SK-N-SH treated with all-trans-retinoic acid at 6 μM for 48 hours (cell line): Measurements from ENCODE around the gene MIAT.

Experiments used
- ATAC-seq: fragments of 200-7000 bp; cut with Tn5 transposase; 3 replicates; pipeline ENCODE4 v1.9.1; 2020; ENCODE audit warnings: mild to moderate bottlenecking, moderate library complexity
- ARNTL ChIP-seq: fragments of 450-650 bp; formaldehyde crosslinking; IDR thresholded peaks from 2 replicates; pipeline ENCODE4 v1.5.0; 2020; ENCODE audit warnings: low read depth, mild to moderate bottlenecking, moderate library complexity, borderline replicate concordance
- BACH2 ChIP-seq: fragments of 250-450 bp; sonication (Bioruptor Pico); IDR thresholded peaks from 2 replicates; pipeline ENCODE4 v1.9.0; 2021; ENCODE audit warnings: mild to moderate bottlenecking, borderline replicate concordance
- CREB5 ChIP-seq: fragments of 250-450 bp; sonication (Bioruptor Pico); IDR thresholded peaks from 2 replicates; pipeline ENCODE4 v1.5.1; 2020; ENCODE audit warnings: low read depth, mild to moderate bottlenecking, moderate library complexity
- CSDC2 ChIP-seq: fragments of 250-450 bp; sonication (Bioruptor Pico); IDR thresholded peaks from 2 replicates; pipeline ENCODE4 v1.5.0; 2020; ENCODE audit warnings: mild to moderate bottlenecking, moderate library complexity
- CSRNP3 ChIP-seq: fragments of 250-450 bp; sonication (Bioruptor Pico); IDR thresholded peaks from 2 replicates; pipeline ENCODE4 v1.5.1; 2021; ENCODE audit warnings: mild to moderate bottlenecking, moderate library complexity
- ESRRG ChIP-seq: fragments of 250-450 bp; sonication (Bioruptor Pico); IDR thresholded peaks from 2 replicates; pipeline ENCODE4 v1.6.1; 2021; ENCODE audit warnings: mild to moderate bottlenecking
- GLIS3 ChIP-seq: fragments of 250-450 bp; sonication (Bioruptor Pico); IDR thresholded peaks from 2 replicates; pipeline ENCODE4 v1.5.0; 2020; ENCODE audit warnings: mild to moderate bottlenecking, moderate library complexity
- OSR1 ChIP-seq: fragments of 250-450 bp; sonication (Bioruptor Pico); IDR thresholded peaks from 2 replicates; pipeline ENCODE4 v1.8.0; 2022; ENCODE audit warnings: moderate library complexity, mild to moderate bottlenecking, inconsistent platforms
- PATZ1 ChIP-seq: fragments of 250-450 bp; sonication (Bioruptor Pico); IDR thresholded peaks from 2 replicates; pipeline ENCODE4 v1.8.0; 2020; ENCODE audit warnings: mild to moderate bottlenecking, moderate library complexity, borderline replicate concordance
- POU6F1 ChIP-seq: fragments of 250-450 bp; sonication (Bioruptor Pico); IDR thresholded peaks from 2 replicates; pipeline ENCODE4 v1.8.0; 2021; ENCODE audit warnings: low read depth, mild to moderate bottlenecking, moderate library complexity, borderline replicate concordance
- PPARA ChIP-seq: fragments of 250-450 bp; sonication (Bioruptor Pico); IDR thresholded peaks from 2 replicates; pipeline ENCODE4 v1.5.0; 2020; ENCODE audit warnings: mild to moderate bottlenecking, borderline replicate concordance
- RARB ChIP-seq: fragments of 250-450 bp; sonication (Bioruptor Pico); IDR thresholded peaks from 2 replicates; pipeline ENCODE4 v1.8.0; 2021; ENCODE audit warnings: mild to moderate bottlenecking, moderate library complexity
- SNAI2 ChIP-seq: fragments of 250-450 bp; sonication (Bioruptor Pico); IDR thresholded peaks from 2 replicates; pipeline ENCODE4 v1.5.0; 2020; ENCODE audit warnings: mild to moderate bottlenecking, moderate library complexity
- TCF4 ChIP-seq: fragments of 250-450 bp; sonication (Bioruptor Pico); IDR thresholded peaks from 2 replicates; pipeline ENCODE4 v1.8.0; 2021; ENCODE audit warnings: mild to moderate bottlenecking, moderate library complexity, borderline replicate concordance
- TOX ChIP-seq: fragments of 250-450 bp; sonication (Bioruptor Pico); IDR thresholded peaks from 2 replicates; pipeline ENCODE4 v1.8.0; 2021; ENCODE audit warnings: mild to moderate bottlenecking, moderate library complexity, borderline replicate concordance
- TSHZ2 ChIP-seq: fragments of 250-450 bp; sonication (Bioruptor Pico); IDR thresholded peaks from 2 replicates; pipeline ENCODE4 v1.5.0; 2020; ENCODE audit warnings: mild to moderate bottlenecking, moderate library complexity
- ZFP3 ChIP-seq: fragments of 250-450 bp; sonication (Bioruptor Pico); IDR thresholded peaks from 2 replicates; pipeline ENCODE4 v1.5.0; 2020; ENCODE audit warnings: mild to moderate bottlenecking, moderate library complexity
- ZFP30 ChIP-seq: fragments of 450-650 bp; formaldehyde crosslinking; IDR thresholded peaks from 2 replicates; pipeline ENCODE4 v1.5.0; 2022; ENCODE audit warnings: mild to moderate bottlenecking, moderate library complexity
- ZNF565 ChIP-seq: fragments of 450-650 bp; formaldehyde crosslinking; conservative IDR thresholded peaks from 2 replicates; pipeline ENCODE4 v1.5.0; 2020; ENCODE audit warnings: low read depth, mild to moderate bottlenecking, moderate library complexity
- ZNF70 ChIP-seq: fragments of 450-650 bp; formaldehyde crosslinking; IDR thresholded peaks from 2 replicates; pipeline ENCODE4 v1.5.0; 2020; ENCODE audit warnings: mild to moderate bottlenecking, moderate library complexity
- ZNF8 ChIP-seq: fragments of 450-650 bp; formaldehyde crosslinking; IDR thresholded peaks from 2 replicates; pipeline ENCODE4 v1.5.0; 2020; ENCODE audit warnings: mild to moderate bottlenecking, moderate library complexity

MIAT gene

GRCh38 chr22:26651815-26652214 is 5.6 kb upstream of the MIAT start:
- no peak for TF ChIP-seq CREB5 (CRISPR knock-in tag)
- no peak for TF ChIP-seq ZFP30
- no peak for TF ChIP-seq GLIS3 (CRISPR knock-in tag)
- TF ChIP-seq ZNF8 (CRISPR knock-in tag): no peak
- no peak for TF ChIP-seq ESRRG (CRISPR knock-in tag)
- TF ChIP-seq TOX (CRISPR knock-in tag): no peak
- no peak for TF ChIP-seq TSHZ2 (CRISPR knock-in tag)
- TF ChIP-seq CSRNP3 (CRISPR knock-in tag): no peak
- no peak for TF ChIP-seq ZFP3
- TF ChIP-seq PATZ1 (CRISPR knock-in tag): no peak
- no peak for TF ChIP-seq POU6F1
- TF ChIP-seq PPARA (CRISPR knock-in tag): no peak
- TF ChIP-seq RARB (CRISPR knock-in tag): no peak
- TF ChIP-seq OSR1 (CRISPR knock-in tag): no peak
- no peak for TF ChIP-seq ZNF70 (CRISPR knock-in tag)
- no peak for TF ChIP-seq ZNF565 (CRISPR knock-in tag)
- ATAC-seq: no peak

GRCh38 chr22:26658161-26658560 is 773 bp downstream of the MIAT start:
- ATAC-seq: peak; percentile 2; the same call in 2 of the 3 replicates
- TF ChIP-seq TSHZ2 (CRISPR knock-in tag) (no peak), ESRRG (CRISPR knock-in tag) (no peak), ZNF8 (CRISPR knock-in tag) (no peak), PATZ1 (CRISPR knock-in tag) (no peak), RARB (CRISPR knock-in tag) (no peak), CSDC2 (CRISPR knock-in tag) (no peak), GLIS3 (CRISPR knock-in tag) (no peak), TCF4 (CRISPR knock-in tag) (no peak), OSR1 (CRISPR knock-in tag) (no peak), ZNF565 (CRISPR knock-in tag) (no peak), BACH2 (no peak), SNAI2 (CRISPR knock-in tag) (no peak), ARNTL (no peak), PPARA (CRISPR knock-in tag) (no peak), ZFP30 (no peak), CSRNP3 (CRISPR knock-in tag) (no peak), CREB5 (CRISPR knock-in tag) (no peak), ZNF70 (CRISPR knock-in tag) (no peak)
